ENCODE data around the gene SELENOK.

Gene SELENOK

GRCh38 chr3:53865732-53866499, 25.7 kb downstream of the SELENOK start:
- DNase-seq (ENCODE audit: low read depth, low spot score) = no peak
- no peak overlapping the region for H3K4me3 ChIP-seq (ENCODE audit: low read depth, low read length)
- in situ Hi-C loops (cut with HindIII; ENCODE audit: low sequenced_read_pairs) = no loop called here
- TF ChIP-seq CTCF (IDR thresholded peaks at IDR 0.05; ENCODE audit: low read depth, low read length) = no peak

- DNase-seq (ENCODE audit: low read depth, low spot score) = no peak
- TF ChIP-seq CTCF (IDR thresholded peaks at IDR 0.05; ENCODE audit: low read depth, low read length) = no peak
- H3K4me3 ChIP-seq (ENCODE audit: low read depth, low read length) = no peak overlapping the region
- in situ Hi-C loops (cut with HindIII; ENCODE audit: low sequenced_read_pairs) = no loop called here
Observed at GRCh38 chr3:53863145-53863544, 28.5 kb downstream of the SELENOK start.

- no peak for DNase-seq (ENCODE audit: low read depth, low spot score)
- in situ Hi-C loops (cut with HindIII; ENCODE audit: low sequenced_read_pairs) = no loop called here
- TF ChIP-seq CTCF (IDR thresholded peaks at IDR 0.05; ENCODE audit: low read depth, low read length) = no peak
- H3K4me3 ChIP-seq (ENCODE audit: low read depth, low read length) = no peak overlapping the region
Observed at GRCh38 chr3:53862241-53862640, 29.4 kb downstream of the SELENOK start.

GRCh38 chr3:53860196-53860595, 31.5 kb downstream of the SELENOK start:
- TF ChIP-seq CTCF (IDR thresholded peaks at IDR 0.05; ENCODE audit: low read depth, low read length) = no peak
- no peak for DNase-seq (ENCODE audit: low read depth, low spot score)
- no peak overlapping the region for H3K4me3 ChIP-seq (ENCODE audit: low read depth, low read length)
- in situ Hi-C loops (cut with HindIII; ENCODE audit: low sequenced_read_pairs) = no loop called here

- H3K4me3 ChIP-seq (ENCODE audit: low read depth, low read length) = no peak overlapping the region
- no peak for TF ChIP-seq CTCF (IDR thresholded peaks at IDR 0.05; ENCODE audit: low read depth, low read length)
- in situ Hi-C loops (cut with HindIII; ENCODE audit: low sequenced_read_pairs) = no loop called here
- no peak for DNase-seq (ENCODE audit: low read depth, low spot score)
Observed at GRCh38 chr3:53859178-53859577, 32.5 kb downstream of the SELENOK start.

- in situ Hi-C loops (cut with HindIII; ENCODE audit: low sequenced_read_pairs) = no loop called here
- H3K4me3 ChIP-seq (ENCODE audit: low read depth, low read length) = no peak overlapping the region
- TF ChIP-seq CTCF (IDR thresholded peaks at IDR 0.05; ENCODE audit: low read depth, low read length) = no peak
- DNase-seq (ENCODE audit: low read depth, low spot score) = no peak
Observed at GRCh38 chr3:53858096-53858741, 33.4 kb downstream of the SELENOK start.

All from astrocyte of the spinal cord (primary cell).